ENCODE data around the gene RTN4RL2.

DNA sequence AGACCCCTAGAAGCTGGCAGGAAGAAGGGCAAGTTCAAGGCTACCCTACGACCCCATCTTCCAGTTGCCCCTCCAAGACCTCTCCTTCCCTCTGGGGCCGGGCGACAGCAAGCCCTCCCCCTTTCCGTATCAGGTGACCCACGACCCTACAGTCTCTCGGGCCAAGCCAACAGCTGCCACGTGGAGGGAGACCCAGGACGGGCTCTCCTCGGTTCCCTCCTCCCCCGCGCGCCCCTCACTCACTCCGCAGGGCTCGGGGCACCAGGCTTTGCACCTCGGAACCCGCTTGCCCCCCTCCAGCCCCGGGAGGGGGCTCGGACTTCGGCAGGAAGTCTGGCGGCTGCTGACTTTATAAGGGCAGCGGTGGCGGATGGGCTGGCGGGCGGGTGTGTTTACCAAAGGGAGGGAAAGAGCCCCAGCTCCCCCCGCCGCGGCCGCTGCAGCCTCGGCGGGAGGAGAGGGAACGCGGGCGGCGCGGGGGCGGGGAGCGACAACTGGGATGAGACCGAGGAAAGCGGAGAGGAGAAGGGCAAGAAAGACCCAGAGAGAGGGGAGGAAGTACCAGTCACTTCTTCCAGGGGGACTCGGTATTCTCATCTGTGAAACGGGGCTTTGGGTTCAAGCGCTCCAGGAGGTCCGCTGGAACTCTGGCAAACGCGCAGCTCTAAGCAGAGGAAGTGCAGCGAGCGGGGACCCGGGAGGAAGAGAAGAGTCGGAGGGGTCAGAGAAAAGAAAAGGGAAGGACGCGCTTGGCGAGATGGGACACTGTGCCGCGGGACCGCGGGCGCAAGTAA is 54.4 kb downstream of the RTN4RL2 start:
- no peak for TF ChIP-seq POLR2A (IDR thresholded peaks at IDR 0.05)
- TF ChIP-seq, protein P1, sequence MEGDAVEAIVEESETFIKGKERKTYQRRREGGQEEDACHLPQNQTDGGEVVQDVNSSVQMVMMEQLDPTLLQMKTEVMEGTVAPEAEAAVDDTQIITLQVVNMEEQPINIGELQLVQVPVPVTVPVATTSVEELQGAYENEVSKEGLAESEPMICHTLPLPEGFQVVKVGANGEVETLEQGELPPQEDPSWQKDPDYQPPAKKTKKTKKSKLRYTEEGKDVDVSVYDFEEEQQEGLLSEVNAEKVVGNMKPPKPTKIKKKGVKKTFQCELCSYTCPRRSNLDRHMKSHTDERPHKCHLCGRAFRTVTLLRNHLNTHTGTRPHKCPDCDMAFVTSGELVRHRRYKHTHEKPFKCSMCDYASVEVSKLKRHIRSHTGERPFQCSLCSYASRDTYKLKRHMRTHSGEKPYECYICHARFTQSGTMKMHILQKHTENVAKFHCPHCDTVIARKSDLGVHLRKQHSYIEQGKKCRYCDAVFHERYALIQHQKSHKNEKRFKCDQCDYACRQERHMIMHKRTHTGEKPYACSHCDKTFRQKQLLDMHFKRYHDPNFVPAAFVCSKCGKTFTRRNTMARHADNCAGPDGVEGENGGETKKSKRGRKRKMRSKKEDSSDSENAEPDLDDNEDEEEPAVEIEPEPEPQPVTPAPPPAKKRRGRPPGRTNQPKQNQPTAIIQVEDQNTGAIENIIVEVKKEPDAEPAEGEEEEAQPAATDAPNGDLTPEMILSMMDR (IDR thresholded peaks at IDR 0.05) = no peak
